ENCODE results near the gene COMTD1.
"Not testable (repeated sequence)": the region's sequence is repeated elsewhere in the genome, so short reads cannot be mapped to it uniquely, and the experiment has no call there.

COMTD1 gene

DNA sequence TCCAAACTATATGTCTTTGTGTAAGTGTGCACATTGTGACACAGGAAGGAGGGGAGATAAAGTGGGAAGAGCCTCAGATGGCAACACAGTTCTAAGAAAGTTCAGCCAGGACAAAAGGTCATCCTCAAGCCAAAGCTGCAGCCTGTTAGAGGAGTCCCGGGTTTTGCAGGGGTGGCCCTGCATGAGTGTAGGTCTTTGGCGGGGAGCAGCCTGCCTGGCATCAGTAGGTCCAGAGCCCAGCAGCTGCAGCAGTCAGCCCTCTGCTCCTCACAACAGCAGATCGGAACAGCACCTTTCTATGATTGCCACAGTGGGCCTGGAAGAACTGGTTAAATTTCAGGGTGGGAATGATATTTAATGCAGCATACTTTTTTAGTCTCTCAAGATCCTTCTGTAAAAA is 38.7 kb downstream of the COMTD1 start:
- Histone ChIP-seq H3K27ac (replicated peaks) (no peak overlapping the region), H3K27me3 (ENCODE audit: insufficient read depth, poor library complexity, severe bottlenecking) (no peaks in the 10 kb centered on the region), H3K4me3 (replicated peaks; ENCODE audit: insufficient read depth, low read length) (no peak overlapping the region)
- TF ChIP-seq, protein P1, sequence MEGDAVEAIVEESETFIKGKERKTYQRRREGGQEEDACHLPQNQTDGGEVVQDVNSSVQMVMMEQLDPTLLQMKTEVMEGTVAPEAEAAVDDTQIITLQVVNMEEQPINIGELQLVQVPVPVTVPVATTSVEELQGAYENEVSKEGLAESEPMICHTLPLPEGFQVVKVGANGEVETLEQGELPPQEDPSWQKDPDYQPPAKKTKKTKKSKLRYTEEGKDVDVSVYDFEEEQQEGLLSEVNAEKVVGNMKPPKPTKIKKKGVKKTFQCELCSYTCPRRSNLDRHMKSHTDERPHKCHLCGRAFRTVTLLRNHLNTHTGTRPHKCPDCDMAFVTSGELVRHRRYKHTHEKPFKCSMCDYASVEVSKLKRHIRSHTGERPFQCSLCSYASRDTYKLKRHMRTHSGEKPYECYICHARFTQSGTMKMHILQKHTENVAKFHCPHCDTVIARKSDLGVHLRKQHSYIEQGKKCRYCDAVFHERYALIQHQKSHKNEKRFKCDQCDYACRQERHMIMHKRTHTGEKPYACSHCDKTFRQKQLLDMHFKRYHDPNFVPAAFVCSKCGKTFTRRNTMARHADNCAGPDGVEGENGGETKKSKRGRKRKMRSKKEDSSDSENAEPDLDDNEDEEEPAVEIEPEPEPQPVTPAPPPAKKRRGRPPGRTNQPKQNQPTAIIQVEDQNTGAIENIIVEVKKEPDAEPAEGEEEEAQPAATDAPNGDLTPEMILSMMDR (IDR thresholded peaks at IDR 0.05; ENCODE audit: insufficient read depth, low read length) = no peak
- no peak for TF ChIP-seq POLR2AphosphoS5 (IDR thresholded peaks at IDR 0.05; ENCODE audit: low read depth)
- no peak for TF ChIP-seq SPI1 (IDR thresholded peaks at IDR 0.05; ENCODE audit: borderline replicate concordance, low read depth)
- TF ChIP-seq, protein P2, sequence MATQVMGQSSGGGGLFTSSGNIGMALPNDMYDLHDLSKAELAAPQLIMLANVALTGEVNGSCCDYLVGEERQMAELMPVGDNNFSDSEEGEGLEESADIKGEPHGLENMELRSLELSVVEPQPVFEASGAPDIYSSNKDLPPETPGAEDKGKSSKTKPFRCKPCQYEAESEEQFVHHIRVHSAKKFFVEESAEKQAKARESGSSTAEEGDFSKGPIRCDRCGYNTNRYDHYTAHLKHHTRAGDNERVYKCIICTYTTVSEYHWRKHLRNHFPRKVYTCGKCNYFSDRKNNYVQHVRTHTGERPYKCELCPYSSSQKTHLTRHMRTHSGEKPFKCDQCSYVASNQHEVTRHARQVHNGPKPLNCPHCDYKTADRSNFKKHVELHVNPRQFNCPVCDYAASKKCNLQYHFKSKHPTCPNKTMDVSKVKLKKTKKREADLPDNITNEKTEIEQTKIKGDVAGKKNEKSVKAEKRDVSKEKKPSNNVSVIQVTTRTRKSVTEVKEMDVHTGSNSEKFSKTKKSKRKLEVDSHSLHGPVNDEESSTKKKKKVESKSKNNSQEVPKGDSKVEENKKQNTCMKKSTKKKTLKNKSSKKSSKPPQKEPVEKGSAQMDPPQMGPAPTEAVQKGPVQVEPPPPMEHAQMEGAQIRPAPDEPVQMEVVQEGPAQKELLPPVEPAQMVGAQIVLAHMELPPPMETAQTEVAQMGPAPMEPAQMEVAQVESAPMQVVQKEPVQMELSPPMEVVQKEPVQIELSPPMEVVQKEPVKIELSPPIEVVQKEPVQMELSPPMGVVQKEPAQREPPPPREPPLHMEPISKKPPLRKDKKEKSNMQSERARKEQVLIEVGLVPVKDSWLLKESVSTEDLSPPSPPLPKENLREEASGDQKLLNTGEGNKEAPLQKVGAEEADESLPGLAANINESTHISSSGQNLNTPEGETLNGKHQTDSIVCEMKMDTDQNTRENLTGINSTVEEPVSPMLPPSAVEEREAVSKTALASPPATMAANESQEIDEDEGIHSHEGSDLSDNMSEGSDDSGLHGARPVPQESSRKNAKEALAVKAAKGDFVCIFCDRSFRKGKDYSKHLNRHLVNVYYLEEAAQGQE (IDR thresholded peaks at IDR 0.05; ENCODE audit: insufficient replicate concordance, low read depth) = no peak
- TF ChIP-seq GABPA (IDR thresholded peaks at IDR 0.05; ENCODE audit: low read depth) = no peak
- no peak for DNase-seq (ENCODE audit: low read depth in 1 of 2, low spot score in 1 of 2)

DNA sequence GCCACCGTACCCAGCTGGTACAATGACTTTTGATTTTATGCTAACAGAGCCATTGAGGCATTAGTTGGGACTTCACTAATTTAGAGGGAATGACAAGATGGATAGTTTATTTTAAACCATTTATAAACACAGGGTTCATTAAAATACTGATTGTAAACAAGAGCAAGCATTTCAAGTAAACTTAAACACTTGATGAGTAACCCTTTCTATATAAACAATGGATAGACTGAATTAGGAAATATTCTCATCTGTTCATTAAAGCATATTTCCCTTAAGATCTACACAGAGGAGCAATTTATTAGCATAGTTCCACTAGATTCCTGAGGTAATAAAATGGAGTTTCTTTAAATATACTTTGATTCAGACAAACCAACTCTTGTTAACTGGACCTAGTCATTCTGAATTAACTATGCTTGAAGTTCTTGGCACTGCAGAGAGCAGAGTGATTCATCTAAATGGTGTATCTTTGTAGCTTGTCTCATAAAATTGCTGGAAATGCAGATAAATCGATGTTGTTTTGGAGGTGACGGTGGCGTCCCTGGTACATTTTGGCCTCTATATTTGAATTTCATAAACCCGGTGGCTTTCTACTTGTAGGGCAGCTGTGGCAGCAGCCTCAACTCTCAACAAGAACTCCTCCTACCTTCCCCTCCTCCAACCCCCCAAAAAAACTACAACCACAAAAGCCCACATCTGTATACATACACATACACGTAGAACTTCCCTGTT is 40.6 kb downstream of the COMTD1 start:
- Histone ChIP-seq H3K4me3 (replicated peaks; ENCODE audit: insufficient read depth, low read length) (no peak overlapping the region), H3K27me3 (ENCODE audit: insufficient read depth, poor library complexity, severe bottlenecking) (no peaks in the 10 kb centered on the region), H3K27ac (replicated peaks) (no peak overlapping the region)
- no peak for DNase-seq (ENCODE audit: low read depth in 1 of 2, low spot score in 1 of 2)
- TF ChIP-seq GABPA (IDR thresholded peaks at IDR 0.05; ENCODE audit: low read depth) (no peak), POLR2AphosphoS5 (IDR thresholded peaks at IDR 0.05; ENCODE audit: low read depth) (no peak), SPI1 (IDR thresholded peaks at IDR 0.05; ENCODE audit: borderline replicate concordance, low read depth) (no peak)
- TF ChIP-seq, protein P2 (IDR thresholded peaks at IDR 0.05; ENCODE audit: insufficient replicate concordance, low read depth) = no peak
- TF ChIP-seq, protein P1 (IDR thresholded peaks at IDR 0.05; ENCODE audit: insufficient read depth, low read length) = no peak

DNA sequence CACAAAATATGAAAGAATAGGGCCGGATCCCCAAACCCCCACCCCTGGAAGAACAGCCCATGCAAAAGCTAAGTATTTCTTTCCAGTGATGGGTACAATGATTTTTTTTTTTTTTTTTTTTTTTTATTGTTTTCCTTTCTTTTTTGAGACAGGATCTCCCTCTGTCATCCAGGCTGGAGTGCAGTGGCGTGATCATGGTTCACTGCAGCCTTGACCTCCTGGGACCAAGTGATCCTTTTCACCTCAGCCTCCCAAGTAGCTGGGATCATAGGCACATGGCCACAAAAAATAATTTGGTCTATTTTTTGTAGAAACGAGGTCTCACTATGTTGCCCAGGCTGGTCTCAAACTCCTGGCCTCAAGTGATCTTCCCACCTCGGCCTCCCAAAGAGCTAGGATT is 41.1 kb downstream of the COMTD1 start:
- not testable (repeated sequence) for DNase-seq (ENCODE audit: low read depth in 1 of 2, low spot score in 1 of 2); H3K4me3 ChIP-seq (replicated peaks; ENCODE audit: insufficient read depth, low read length); H3K27ac ChIP-seq (replicated peaks); H3K27me3 ChIP-seq (ENCODE audit: insufficient read depth, poor library complexity, severe bottlenecking)

DNA sequence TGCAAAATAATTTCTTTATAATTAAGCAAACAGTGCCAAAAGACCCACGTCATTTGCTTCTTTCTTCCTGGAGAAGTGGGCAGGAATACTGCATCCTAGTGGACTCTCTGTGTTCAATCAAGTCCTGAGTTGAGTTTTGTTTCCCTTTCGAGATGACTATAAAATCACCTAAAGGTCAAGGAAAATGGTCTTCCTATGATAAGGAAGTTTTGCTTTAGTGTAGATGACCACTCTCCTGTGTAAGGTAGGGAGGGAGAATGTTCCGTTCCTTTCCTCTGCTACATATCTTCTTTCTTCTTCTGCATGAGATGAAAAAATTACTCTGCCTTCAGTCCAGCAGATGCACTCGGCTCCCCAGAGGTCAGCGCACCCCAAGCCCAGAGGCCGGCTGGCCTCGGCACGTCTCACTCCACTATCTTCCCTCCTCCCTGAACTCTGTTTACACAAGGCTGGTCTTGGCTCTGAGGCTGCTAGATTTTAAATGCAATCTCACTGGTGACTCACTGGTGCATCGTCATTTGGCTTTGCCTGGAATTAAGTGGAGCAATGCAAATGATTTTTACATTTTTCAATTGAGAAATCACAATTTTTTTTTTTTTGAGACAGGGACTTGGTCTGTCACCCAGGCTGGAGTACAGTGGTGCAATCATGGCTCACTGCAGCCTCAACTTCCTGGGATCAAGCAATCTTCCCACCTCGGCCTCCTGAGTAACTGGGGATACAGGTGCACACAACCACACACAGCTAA is 43.8 kb downstream of the COMTD1 start:
- Histone ChIP-seq H3K4me3 (replicated peaks; ENCODE audit: insufficient read depth, low read length) (no peak overlapping the region), H3K27me3 (ENCODE audit: insufficient read depth, poor library complexity, severe bottlenecking) (no peaks in the 10 kb centered on the region), H3K27ac (replicated peaks) (no peak overlapping the region)
- TF ChIP-seq GABPA (IDR thresholded peaks at IDR 0.05; ENCODE audit: low read depth) = no peak
- TF ChIP-seq, protein P2 (IDR thresholded peaks at IDR 0.05; ENCODE audit: insufficient replicate concordance, low read depth) = no peak
- TF ChIP-seq POLR2AphosphoS5 (IDR thresholded peaks at IDR 0.05; ENCODE audit: low read depth) = no peak
- TF ChIP-seq, protein P1 (IDR thresholded peaks at IDR 0.05; ENCODE audit: insufficient read depth, low read length) = no peak
- no peak for TF ChIP-seq SPI1 (IDR thresholded peaks at IDR 0.05; ENCODE audit: borderline replicate concordance, low read depth)
- no peak for DNase-seq (ENCODE audit: low read depth in 1 of 2, low spot score in 1 of 2)

Data from HL-60 (cell line).